ENCODE data around the gene CCDC43.

- TF ChIP-seq EZH2 (IDR thresholded peaks at IDR 0.05) (no peak), EZH2phosphoT487 (IDR thresholded peaks at IDR 0.05) (no peak)
These were observed 41.8 kb downstream of the CCDC43 start for GRCh38 chr17:44647736-44648135.
